ENCODE measurements around the gene SMIM5. TPM values are rescaled to one million over a fixed set of nuclear protein-coding genes. Genes with fewer than 3 reads are reported as not detected.

Gene SMIM5, protein sequence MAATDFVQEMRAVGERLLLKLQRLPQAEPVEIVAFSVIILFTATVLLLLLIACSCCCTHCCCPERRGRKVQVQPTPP
- 0.89 and 1.7 TPM in 2 replicates for total RNA-seq

DNA sequence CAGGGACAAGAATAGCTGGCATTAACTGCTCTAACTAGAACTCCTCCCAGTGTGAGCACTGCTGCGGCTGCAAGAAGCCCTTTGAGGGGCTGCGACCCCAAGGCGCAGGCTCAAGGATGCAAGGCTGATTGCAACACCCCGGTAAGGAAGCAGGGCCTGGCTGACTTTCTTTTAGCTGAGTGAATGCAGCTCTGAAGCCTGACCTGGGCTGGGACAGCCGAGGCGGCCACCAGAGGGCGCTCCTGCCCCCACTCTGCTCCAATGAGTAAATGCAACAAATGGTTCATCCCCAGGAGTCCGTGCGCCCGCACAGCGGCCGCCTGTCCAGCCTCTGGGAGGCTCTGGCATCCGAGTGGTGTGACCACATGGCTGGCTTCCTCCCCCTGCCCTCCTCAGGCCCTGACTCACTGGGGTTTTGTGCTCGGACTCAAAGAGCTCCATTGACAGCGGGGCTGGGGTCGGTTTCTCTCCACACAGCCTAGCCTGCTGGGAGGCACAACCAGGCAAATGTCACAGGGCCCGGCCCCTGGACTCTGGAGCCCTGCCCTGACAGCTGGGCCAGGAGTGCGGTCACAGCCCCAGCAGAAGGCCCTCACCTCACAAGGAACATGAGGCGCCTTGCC lies at the start of gene SMIM5:
SMIM5 (plus strand) TSS at position 572 of the 623 bp plus-strand sequence. CDS start 6,768 bp downstream, outside the sequence.
- peak; percentile 63 for DNase-seq (ENCODE audit: low read depth)

DNA sequence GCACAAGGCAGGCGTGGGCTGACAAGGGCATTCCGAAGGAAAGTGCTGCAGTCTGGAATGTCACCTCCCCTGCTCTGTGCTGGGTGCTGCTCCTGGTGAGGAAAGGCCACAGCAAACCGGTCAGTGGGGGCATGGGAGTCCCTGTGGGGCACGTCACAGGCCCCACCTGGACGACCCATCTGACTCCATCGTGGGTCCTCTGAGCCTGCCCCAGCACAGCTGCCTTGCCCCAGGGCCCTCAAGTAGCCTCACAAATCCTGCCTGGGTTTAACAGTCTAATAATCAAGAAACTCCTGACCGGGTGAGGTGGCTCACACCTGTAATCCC lies 48.4 kb upstream of the SMIM5 start:
- Histone ChIP-seq H3K4me3 (ENCODE audit: low read depth, low read length) (no peak overlapping the region), H3K36me3 (ENCODE audit: control insufficient read depth, insufficient read depth, low read length) (no peaks in the 10 kb centered on the region), H3K27me3 (ENCODE audit: control insufficient read depth, insufficient read depth, low read length) (peaks cover 16% of the 10 kb centered on the region)
- DNase-seq (ENCODE audit: low read depth): no peak
- TF ChIP-seq, protein P1, sequence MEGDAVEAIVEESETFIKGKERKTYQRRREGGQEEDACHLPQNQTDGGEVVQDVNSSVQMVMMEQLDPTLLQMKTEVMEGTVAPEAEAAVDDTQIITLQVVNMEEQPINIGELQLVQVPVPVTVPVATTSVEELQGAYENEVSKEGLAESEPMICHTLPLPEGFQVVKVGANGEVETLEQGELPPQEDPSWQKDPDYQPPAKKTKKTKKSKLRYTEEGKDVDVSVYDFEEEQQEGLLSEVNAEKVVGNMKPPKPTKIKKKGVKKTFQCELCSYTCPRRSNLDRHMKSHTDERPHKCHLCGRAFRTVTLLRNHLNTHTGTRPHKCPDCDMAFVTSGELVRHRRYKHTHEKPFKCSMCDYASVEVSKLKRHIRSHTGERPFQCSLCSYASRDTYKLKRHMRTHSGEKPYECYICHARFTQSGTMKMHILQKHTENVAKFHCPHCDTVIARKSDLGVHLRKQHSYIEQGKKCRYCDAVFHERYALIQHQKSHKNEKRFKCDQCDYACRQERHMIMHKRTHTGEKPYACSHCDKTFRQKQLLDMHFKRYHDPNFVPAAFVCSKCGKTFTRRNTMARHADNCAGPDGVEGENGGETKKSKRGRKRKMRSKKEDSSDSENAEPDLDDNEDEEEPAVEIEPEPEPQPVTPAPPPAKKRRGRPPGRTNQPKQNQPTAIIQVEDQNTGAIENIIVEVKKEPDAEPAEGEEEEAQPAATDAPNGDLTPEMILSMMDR (IDR thresholded peaks at IDR 0.05; ENCODE audit: insufficient read depth, low read length, poor library complexity, severe bottlenecking): no peak

More for the DNA sequence above, at the start of gene SMIM5:
- TF ChIP-seq, protein P1 (IDR thresholded peaks at IDR 0.05; ENCODE audit: insufficient read depth, low read length, poor library complexity, severe bottlenecking): peak; percentile 95
- H3K4me3 ChIP-seq (ENCODE audit: low read depth, low read length): no peak within 1 kb of the TSS
- H3K27me3 ChIP-seq (ENCODE audit: control insufficient read depth, insufficient read depth, low read length): no peaks in the 10 kb centered on the region
- no peaks in the 10 kb centered on the region for H3K36me3 ChIP-seq (ENCODE audit: control insufficient read depth, insufficient read depth, low read length)

DNA sequence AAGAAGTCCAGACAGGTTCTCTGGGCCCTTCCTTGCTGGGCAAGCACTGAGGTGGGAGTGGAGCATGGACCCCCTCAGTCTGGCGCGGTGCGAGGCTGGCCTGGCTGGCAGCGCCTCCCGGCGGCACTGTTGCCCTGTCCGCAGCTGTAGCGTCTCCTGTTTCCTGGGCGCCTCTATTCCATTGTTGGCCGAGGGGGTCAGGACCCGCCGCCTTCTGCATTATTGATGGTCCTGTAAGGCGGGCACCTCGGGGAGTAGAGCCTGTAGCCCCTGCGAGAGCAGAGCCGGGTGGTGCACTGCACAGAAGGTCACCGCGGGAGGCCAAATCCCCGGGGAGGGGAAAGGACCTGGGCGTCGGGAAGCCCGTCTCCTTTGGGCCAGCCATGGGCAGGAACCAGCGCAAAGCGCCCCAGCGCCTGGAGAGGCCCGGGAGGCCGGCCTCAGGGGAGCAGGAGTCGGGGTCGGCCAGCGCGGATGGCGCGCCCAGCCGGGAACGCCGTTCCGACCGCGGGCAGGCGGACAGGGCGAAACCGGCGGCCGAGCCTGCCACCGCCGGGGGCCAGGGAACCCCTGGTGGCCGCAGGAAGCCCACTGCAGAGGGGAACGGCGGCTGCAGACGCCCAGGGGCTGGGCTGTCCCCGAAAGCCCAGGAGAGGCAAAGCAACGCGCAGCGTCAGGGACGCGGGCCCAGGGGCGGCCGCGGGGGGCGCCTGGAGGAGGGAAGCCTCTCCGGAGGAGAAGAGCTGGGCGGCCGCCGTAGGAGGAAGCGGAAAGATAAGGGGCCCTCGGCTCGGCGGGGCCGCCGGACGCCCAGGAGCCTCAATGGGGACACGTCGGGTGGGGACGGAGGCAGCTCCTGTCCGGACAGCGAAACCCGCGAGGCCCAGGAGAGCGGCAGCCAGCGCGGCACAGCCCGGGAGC lies 45.3 kb upstream of the SMIM5 start, which contains the start of gene MYO15B:
MYO15B (plus strand) TSS at position 126 of the 921 bp plus-strand sequence; CDS start at position 384, 258 bp downstream.
- Histone ChIP-seq H3K36me3 (ENCODE audit: control insufficient read depth, insufficient read depth, low read length) (no peaks in the 10 kb centered on the region), H3K27me3 (ENCODE audit: control insufficient read depth, insufficient read depth, low read length) (peaks cover 16% of the 10 kb centered on the region), H3K4me3 (ENCODE audit: low read depth, low read length) (peak within 1 kb of the TSS; percentile 26)
- DNase-seq (ENCODE audit: low read depth): no peak
- TF ChIP-seq, protein P1 (IDR thresholded peaks at IDR 0.05; ENCODE audit: insufficient read depth, low read length, poor library complexity, severe bottlenecking): peak; percentile 59

DNA sequence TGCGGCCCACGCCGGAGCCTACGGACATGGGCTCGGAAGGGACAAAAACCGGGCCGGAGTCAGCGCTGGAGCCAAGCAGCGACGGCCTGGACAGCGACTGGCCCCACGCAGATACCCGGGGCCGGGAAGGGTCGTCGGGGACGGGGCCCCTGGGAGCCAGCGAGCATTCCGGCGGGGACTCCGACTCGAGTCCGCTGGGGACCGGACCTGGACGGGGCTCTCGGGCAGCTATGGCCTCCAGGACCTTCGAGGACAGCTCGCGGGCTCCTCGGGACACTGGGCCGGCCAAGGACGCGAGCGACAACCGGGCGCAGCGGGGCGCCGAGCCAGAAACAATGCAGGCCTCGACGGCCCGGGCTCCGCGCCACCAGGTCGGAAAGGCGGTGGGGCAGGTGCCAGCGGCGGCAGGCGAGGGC lies 44.6 kb upstream of the SMIM5 start:
- Histone ChIP-seq H3K27me3 (ENCODE audit: control insufficient read depth, insufficient read depth, low read length) (peaks cover 16% of the 10 kb centered on the region), H3K36me3 (ENCODE audit: control insufficient read depth, insufficient read depth, low read length) (no peaks in the 10 kb centered on the region), H3K4me3 (ENCODE audit: low read depth, low read length) (peak overlapping the region; percentile 26)
- TF ChIP-seq, protein P1 (IDR thresholded peaks at IDR 0.05; ENCODE audit: insufficient read depth, low read length, poor library complexity, severe bottlenecking): no peak
- DNase-seq (ENCODE audit: low read depth): no peak

DNA sequence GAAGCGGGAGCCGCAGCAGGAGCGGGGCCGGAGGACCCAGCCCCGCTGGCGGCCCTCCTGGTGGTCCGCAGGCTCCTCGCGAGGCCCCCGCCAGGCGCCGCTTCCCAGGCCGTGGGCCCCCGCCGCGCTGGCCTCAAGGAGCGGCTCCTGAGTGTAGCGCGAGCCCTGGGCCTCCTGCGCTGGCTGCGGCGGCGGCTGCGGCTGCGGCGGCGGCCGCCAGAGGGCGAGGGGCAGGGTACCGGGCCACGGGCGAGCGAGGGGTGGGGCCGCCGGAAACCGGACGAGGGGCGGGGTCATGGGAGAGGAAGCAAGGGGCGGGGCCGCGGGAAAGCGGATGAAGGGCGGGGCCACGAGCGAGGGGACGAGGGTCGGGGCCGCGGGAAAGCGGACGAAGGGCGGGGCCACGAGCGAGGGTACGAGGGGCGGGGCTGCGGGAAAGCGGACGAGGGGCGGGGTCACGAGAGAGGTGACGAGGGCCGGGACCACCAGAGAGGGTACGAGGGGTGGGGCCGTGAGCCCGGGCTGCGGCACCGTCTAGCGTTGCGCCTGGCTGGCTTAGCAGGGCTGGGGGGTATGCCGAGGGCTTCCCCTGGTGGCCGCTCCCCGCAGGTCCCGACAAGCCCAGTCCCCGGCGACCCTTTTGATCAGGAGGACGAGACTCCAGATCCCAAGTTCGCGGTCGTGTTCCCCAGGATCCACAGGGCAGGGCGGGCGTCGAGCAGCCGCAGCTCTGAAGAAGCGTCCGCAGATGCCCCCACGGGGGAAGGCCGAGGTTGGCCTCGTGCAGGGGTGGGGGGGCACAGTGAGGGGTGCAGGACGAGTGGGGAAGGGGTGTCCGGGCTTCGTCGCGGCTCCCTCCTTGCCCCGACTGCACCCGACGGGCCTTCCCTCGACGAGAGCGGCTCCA lies 44.0 kb upstream of the SMIM5 start:
- H3K36me3 ChIP-seq (ENCODE audit: control insufficient read depth, insufficient read depth, low read length): no peaks in the 10 kb centered on the region
- no peak for DNase-seq (ENCODE audit: low read depth)
- TF ChIP-seq, protein P1 (IDR thresholded peaks at IDR 0.05; ENCODE audit: insufficient read depth, low read length, poor library complexity, severe bottlenecking): no peak
- H3K4me3 ChIP-seq (ENCODE audit: low read depth, low read length): peak overlapping the region; percentile 60
- H3K27me3 ChIP-seq (ENCODE audit: control insufficient read depth, insufficient read depth, low read length): peaks cover 17% of the 10 kb centered on the region

All from kidney epithelial cell (primary cell).